Fibroblast of mammary gland (primary cell): ENCODE data around the gene MCIDAS.

Experiments used
- DNase-seq: peaks from one replicate; pipeline ENCODE4 v3.0.0-alpha.2; 2010; ENCODE audit warnings: low read depth
- H3K4me3 ChIP-seq: 2 replicates; pipeline ENCODE4 v1.5.1; 2011; ENCODE audit warnings: low read depth, mild to moderate bottlenecking, low read length, moderate library complexity; ENCODE audit not compliant: control insufficient read depth
- CTCF ChIP-seq: conservative IDR thresholded peaks from 2 replicates; pipeline ENCODE4 v1.5.1; 2011; ENCODE audit warnings: low read depth, low read length, inconsistent platforms; ENCODE audit not compliant: control insufficient read depth, insufficient read depth

MCIDAS gene

GRCh38 chr5:55175781-55176175 lies 51.3 kb downstream of the MCIDAS start:
- no peak overlapping the region for H3K4me3 ChIP-seq
- no peak for TF ChIP-seq CTCF
- DNase-seq: no peak

GRCh38 chr5:55173687-55174230 lies 53.4 kb downstream of the MCIDAS start:
- DNase-seq: no peak
- no peak for TF ChIP-seq CTCF
- peak overlapping the region; percentile 47 for H3K4me3 ChIP-seq

GRCh38 chr5:55172937-55173686 lies 54.0 kb downstream of the MCIDAS start, which contains the start of gene CDC20B:
CDC20B (minus strand) TSS chr5:55173177; CDS start chr5:55173000, 177 bp downstream.
- no peak for TF ChIP-seq CTCF
- DNase-seq: peak; percentile 54

GRCh38 chr5:55172051-55172899 lies 54.8 kb downstream of the MCIDAS start:
- TF ChIP-seq CTCF: peak; percentile 89
- H3K4me3 ChIP-seq: peak overlapping the region; percentile 55
- peak; percentile 82 for DNase-seq

More at GRCh38 chr5:55172937-55173686, 54.0 kb downstream of the MCIDAS start, which contains the start of gene CDC20B:
- H3K4me3 ChIP-seq: peak within 1 kb of the TSS; percentile 55

GRCh38 chr5:55171471-55171870 lies 55.6 kb downstream of the MCIDAS start:
- no peak for TF ChIP-seq CTCF
- no peak for DNase-seq
- H3K4me3 ChIP-seq: no peak overlapping the region
